Stimulated activated CD8-positive, alpha-beta memory T cell treated with anti-CD3 and anti-CD28 coated beads, Interleukin-4, amount 100 ng/mL, for 24 hours (primary cell): ENCODE measurements around the gene IGFALS.

ENCODE experiments used
- DNase-seq: peaks from one replicate; pipeline ENCODE4 v3.0.0-alpha.2; 2020; ENCODE audit warnings: low read depth

IGFALS gene

GRCh38 chr16:1764971-1765370 is 28.5 kb downstream of the IGFALS start:
- DNase-seq: no peak

- DNase-seq: no peak
Observed at GRCh38 chr16:1763521-1764511, 29.7 kb downstream of the IGFALS start.

- no peak for DNase-seq
Observed at GRCh38 chr16:1762879-1763520, 30.5 kb downstream of the IGFALS start.

- DNase-seq: no peak
Observed at GRCh38 chr16:1762196-1762878, 31.2 kb downstream of the IGFALS start.

GRCh38 chr16:1761751-1762150 is 31.8 kb downstream of the IGFALS start:
- no peak for DNase-seq

GRCh38 chr16:1760911-1761310 is 32.6 kb downstream of the IGFALS start:
- DNase-seq: no peak

- DNase-seq: no peak
Observed at GRCh38 chr16:1759511-1759910, 34.0 kb downstream of the IGFALS start.

GRCh38 chr16:1758923-1759322 is 34.6 kb downstream of the IGFALS start:
- DNase-seq: no peak

GRCh38 chr16:1757714-1758461 is 35.6 kb downstream of the IGFALS start:
- DNase-seq: no peak

GRCh38 chr16:1754204-1754603 is 39.3 kb downstream of the IGFALS start:
- no peak for DNase-seq

- DNase-seq: no peak
Observed at GRCh38 chr16:1752853-1753252, 40.7 kb downstream of the IGFALS start.

- DNase-seq: no peak
Observed at GRCh38 chr16:1751946-1752345, 41.6 kb downstream of the IGFALS start.

GRCh38 chr16:1749152-1750117 is 44.1 kb downstream of the IGFALS start:
- no peak for DNase-seq

- DNase-seq: no peak
Observed at GRCh38 chr16:1747934-1748333, 45.6 kb downstream of the IGFALS start.

- no peak for DNase-seq
Observed at GRCh38 chr16:1746693-1747195, 46.8 kb downstream of the IGFALS start.

- no peak for DNase-seq
Observed at GRCh38 chr16:1745900-1746692, 47.4 kb downstream of the IGFALS start.

GRCh38 chr16:1745181-1745899 is 48.2 kb downstream of the IGFALS start:
- DNase-seq: no peak

GRCh38 chr16:1744338-1744840 is 49.1 kb downstream of the IGFALS start:
- no peak for DNase-seq
